DLD1 (cell line): ENCODE measurements around the gene NRXN3.

Source experiments
- in situ Hi-C: cut with HindIII; loops from 2 replicates; pipeline ENCODE4 v1.10.0; 2017; ENCODE audit warnings: low sequenced_read_pairs

Gene NRXN3

DNA sequence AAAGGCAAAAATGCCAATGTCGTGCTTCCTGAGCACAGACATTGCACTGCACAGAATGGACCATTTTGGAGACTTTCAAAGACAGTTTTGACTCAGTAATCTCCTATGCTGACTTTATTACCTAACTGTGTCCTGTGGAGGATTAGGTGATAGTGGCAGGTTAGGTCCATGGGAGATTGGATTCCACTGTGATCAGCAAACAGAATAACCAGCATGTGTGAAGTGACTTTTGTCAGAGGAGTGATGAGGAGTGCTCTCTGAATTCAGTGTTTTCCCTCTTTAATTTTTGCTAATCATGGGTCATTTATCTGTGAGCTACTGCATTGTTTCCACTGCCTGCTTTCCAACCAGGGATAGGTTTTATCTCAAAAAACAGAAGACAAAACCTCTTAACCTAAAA, 1378.7 kb downstream of the NRXN3 start:
- in situ Hi-C loops: no loop called here

DNA sequence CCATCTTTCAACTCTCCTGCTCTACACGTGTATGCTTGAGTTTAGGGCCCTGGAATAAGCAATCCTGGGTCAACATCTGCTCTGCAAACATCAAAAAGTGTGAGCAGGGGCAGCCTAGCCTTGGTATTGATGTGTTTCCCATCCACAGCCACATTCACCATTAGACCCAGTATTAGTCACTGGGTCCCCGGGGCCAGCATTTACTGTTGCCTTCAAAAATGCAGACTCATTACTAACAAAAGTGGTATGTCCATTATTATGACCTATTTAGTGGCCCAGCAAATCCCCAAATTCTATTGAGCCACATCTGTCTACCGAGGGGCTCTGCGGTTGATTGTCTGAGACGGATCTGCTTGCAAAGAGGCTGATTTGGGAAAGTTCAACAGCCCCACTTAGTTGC, 1379.3 kb downstream of the NRXN3 start:
- in situ Hi-C loops: no loop called here

DNA sequence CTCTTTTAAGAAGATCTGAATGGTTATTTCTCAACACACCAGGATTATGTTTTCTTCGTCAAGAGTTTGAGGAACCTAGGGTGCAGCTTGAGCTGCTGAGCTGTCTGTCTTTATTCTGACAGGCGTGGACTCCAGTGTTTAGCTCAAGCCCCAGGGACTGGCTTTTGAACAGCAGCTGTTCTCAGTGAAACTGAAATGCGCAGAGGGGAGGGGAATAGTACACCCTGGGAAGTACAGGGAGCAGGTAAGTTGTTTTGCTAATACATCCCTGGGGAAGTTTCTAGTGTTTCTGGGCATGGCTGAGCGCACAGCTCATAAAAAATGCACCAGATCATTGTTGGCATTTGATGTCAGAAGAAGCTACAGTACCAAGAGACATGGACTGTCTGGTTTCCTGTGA, 1381.3 kb downstream of the NRXN3 start:
- in situ Hi-C loops: no loop called here

DNA sequence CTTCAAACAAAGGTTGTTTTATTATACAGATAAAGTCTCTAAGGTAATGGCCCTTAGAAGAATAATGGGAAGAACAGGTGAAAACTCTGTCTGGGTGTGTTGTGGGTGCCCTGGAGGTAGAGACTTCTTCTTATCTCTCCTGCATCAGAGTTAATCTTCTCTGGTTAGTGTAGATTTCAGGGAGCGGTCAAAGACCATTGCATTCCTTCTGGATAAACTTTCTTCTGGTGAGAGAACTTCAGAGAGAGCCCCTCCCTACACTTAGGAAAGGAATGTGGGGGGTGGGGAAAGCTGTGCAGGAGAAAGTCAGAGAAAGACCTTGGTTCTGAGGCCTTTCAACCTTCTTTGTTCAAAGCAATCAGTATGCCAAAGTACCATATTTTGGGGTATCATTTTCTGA, 1382.6 kb downstream of the NRXN3 start:
- in situ Hi-C loops: no loop called here

DNA sequence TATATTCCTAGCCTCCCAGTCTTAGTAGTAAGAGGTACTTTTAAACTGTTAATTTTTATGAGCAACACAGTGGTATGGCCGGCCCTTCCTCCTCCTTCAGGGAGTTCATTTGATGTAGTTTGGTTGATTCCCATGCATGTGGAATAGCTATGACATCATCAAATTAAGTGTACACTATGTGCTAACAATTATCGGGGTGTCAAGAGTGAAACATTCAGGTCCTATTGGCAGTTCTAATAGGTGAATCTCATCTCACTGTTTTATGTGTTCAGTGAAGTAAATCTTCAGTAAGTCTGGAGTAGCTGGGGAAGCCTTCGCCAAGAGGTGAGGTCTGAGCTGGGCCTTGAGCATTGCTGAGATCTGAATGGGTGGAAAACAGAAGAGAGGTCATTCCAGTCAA, 1384.6 kb downstream of the NRXN3 start:
- in situ Hi-C loops: no loop called here

DNA sequence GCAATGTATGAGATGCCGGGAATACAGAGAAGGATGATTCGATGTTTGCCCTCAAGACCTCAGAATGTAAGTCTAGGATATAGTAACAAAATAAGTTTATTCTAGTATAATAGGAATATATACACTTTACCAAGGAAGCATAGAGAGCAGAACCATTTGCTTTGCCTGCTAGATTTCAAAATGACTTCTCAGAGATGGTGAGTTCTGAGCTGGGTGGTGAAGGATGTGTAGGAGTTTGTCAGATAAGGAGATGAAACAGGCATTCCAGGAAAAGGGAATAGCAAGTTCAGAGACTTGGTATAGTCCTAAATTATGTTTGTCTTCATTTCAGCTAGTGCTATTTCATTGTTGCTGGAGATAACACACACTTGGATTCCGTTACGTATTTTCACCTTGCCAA, 1385.3 kb downstream of the NRXN3 start:
- in situ Hi-C loops: no loop called here

DNA sequence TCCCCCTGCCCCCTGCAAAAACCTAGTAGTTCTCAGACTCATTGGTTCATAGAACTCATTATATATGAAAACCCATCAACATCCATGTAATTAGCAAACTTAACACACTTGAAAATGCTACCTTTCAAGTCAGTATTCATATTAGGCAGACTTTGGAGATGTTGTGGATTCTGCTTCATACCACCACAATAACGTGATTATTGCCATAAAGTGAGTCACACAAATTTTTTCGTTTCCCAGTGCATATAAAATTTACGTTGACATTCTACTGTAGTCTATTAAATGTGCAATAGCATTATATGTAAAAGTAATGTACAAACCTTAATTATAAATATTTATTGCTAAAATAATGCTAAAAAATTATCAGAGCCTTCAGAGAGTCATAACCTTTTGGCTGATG, 1387.1 kb downstream of the NRXN3 start:
- in situ Hi-C loops: no loop called here

DNA sequence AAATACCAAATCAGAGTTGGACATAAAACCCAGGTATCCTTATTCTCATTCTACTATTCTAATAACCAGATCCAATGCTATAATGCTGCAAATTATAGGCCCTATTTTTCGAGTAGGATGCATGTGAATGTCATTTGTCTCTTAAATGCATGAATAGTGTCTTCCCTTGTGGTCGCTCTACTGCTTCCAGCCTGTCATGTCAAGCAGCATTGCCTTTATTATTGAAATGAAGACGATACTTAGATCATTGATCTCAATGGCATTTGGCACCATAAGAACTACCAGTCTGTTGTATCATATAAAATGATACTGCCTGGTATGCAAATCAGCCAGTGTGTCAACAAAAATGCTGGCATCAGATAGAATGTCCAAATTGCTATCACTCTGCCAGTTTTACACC, 1392.0 kb downstream of the NRXN3 start:
- in situ Hi-C loops: no loop called here

DNA sequence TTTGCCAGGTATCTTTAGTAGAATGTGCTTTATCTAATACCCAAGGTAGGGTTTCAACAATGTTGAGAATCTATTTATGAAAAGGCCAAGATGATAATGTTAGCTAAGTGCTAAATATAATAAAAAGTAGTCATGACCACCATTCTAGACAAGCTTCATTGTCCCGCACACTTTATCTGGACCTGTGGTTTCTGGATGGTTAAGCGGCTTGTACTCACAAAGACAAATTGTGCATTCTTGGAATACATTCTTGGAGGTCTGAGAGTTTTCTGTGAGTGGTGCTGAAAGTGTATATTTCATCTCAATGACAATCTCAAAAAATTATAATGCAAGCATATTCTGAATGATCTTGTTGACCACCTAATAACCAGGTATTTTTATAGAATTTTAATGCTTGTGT, 1394.2 kb downstream of the NRXN3 start:
- in situ Hi-C loops: no loop called here

DNA sequence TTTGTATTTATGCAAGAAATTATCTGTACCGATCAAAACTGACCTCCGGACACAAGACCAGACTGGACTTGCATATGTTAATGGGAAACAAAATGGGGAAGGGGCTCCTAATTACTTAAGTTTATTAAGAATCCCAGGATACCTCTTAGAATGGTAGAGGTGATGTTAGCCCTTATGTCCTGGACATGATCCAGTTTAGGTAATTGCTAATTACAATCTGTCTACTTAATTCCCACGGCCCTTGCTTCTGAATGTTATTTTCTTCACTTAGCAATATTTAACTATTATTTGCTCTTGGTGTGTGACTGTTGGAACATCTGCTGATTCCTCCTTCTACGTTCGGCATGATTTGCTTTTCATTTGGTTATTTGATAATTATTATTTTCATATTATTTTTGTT, 1397.1 kb downstream of the NRXN3 start:
- in situ Hi-C loops: no loop called here

DNA sequence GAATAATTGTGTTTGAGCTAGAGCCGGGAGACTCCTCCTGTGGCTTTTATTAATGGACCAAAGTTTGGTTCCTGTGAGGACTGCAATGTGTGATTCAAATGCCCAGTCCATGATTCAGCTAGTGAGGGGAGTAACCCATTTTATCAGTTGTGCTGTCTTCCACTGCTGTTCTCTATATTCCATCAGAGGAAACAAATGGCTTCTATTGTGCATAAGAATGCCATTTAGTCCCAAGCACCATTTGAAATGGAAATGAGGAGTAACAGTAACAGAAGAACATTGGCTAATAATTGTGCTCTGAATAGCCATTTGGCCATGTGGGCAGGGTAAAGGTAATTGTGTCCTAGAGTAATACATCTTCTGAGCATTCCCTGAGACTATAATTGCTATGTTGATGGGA, 1398.4 kb downstream of the NRXN3 start:
- in situ Hi-C loops: no loop called here

DNA sequence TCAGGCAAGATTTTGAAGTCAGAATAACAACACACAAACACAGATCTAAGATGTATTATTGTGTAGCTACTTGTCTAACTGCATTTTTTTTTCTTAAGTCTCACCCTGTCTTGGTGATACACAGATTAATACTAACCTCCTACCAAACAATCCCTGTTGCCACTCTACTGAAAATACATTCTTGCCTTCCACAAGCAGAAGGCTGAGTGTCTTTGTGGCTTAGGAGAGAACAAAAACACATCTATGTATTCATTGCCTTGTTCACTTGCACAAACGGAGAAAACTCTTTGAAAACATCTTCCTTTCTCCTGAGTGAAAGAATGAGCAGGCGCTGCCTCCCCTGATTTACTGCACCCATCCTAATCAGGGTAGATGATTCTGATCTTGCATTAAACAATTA, 1398.9 kb downstream of the NRXN3 start:
- in situ Hi-C loops: no loop called here

DNA sequence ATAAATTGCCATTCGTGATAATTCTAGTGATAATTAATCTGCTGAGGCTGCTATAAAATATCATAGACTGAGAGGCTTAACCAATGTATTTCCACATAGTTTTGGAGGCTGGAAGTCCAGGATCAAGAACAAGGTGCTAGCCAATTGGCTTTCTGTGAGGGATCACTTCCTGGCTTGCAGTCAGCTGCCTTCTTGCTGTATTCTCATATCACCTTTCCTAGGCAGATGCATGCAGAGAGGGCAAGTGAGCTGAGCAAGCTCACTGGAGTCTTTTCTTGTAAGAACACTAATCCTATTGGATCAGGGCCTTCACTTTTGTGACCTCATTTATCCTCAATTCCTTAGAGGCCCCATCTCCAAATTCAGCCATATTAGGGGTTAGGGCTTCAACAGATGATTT, 1400.5 kb downstream of the NRXN3 start:
- in situ Hi-C loops: no loop called here

DNA sequence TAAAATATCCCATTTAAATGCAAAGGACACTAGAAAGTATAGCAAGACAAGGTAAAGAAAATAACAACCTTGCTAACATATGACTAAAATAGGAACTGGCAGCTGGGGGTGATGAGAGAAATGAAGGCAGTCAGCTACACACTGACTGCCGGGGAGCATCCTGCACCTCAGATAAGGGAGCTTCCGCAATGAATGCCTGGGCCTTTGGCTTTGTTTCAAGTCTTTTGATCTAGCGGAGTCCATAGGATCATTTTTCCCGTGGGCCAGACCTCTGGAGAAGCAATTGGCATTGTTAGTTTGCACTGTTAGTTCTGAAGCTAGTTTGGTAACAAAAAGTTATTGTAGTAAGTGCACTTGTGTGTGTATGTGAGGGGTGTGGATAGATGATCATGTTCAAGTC, 1401.2 kb downstream of the NRXN3 start:
- in situ Hi-C loops: no loop called here

DNA sequence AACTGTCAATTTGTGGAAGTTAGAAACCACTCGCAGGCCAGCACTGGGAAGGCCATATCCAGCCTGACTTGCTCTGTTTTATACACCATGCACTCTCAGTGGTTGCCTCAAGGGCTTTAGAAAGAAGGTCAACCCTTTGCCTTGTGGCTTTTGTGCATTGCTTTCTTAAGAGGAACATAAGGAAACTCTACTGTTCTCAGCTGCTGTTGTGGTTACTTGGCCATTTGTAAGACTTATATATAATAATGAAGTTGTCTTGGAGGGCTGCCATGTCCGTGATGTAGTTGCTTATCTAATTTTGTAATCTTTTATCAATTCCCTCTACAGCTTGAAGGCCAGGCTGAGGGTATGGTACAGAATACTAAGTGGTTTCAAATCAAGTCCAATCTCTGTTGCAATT, 1403.3 kb downstream of the NRXN3 start:
- in situ Hi-C loops: no loop called here

DNA sequence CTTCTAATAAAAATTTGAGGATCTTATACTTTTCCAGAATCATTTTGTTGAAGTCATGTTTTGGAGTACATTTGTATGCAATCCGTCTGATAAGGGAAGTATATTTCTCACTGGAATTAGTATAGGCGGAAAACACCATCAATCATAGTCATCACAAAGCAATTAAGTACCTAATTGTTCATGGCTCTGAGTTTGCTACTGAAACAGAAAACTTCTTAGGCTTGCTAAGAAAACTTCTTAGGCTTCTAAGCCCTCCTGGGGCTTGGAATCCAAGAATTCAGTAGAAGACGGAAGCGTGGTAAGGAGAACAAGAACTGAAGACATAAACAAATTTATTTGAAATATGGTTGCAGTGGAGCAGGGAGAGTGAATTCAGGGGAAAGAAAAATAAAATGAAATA, 1404.9 kb downstream of the NRXN3 start:
- in situ Hi-C loops: no loop called here

DNA sequence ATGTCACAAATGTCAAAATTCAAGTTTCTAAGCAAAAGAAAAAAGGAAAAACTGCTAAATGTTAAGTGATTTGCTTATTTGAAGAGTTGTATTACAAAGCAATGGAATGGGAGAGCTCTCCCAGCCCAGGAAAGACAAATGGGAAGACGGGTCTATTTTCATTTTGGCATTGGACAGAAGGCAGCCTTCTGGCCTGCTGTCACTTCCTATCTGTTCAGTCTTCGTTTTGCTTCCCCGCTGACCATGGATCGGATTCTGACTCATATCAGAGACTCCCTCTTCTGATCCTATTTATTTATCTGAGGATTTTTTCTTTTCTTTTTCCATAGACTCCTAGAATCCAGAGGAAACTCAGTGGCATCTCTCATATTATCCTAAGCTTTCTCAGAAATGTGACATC, 1406.3 kb downstream of the NRXN3 start:
- in situ Hi-C loops: no loop called here

DNA sequence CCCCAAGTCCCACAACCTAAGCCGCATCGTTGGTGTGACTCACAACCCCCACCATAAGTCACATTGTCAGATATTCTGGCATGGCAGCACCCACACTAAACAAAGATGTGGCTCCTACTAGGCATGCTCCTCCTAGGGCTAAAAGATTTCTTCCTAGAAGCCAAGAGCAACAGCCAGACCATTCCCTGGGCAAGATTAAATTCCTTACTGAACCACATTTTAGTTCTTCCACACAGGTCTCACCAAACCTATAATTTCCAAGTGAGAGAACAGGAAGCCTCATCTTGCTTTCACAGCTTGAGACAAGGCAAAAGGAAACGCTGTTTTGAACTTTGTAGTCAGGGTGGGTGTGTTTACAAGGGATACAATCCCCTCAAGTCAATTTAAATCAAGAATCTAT, 1408.3 kb downstream of the NRXN3 start:
- in situ Hi-C loops: no loop called here

DNA sequence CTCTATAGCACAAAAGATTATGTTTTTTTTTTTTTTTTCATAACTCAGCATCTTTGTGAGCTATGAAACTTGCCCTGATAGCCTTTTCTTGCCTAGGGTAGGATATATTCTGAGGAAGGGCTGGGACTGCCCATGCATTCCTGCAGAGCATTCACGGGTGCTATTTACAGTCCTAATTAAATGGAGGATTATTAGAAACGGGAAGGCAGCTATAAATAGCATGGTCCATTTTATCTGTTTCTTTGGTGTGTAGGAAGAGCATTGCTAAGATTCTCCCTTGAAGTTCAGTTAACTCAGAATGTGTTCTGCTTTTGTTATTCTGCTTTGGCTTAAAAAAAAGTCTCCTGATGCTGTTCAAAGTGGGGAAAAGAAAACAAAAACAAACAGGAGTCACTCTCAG, 1410.2 kb downstream of the NRXN3 start:
- in situ Hi-C loops: no loop called here

DNA sequence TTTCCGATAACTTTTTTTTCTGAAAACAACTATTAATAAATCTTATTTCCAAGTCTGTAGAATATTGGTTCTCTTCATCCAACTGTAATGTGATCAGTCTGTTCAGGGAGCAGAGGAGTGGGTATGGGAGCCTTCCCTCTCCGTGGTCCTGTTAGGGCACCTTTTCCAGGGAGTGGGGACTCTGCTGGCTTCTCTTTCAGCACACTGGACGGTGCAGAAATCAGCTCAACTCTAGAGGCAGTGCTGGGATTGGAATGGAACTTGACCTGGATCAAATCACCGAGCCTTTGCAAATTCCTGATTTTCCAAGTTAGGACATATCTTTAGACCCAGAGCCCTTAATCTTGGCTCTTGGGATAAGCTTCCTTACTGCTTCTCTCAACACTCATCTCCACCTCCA, 1410.7 kb downstream of the NRXN3 start:
- in situ Hi-C loops: no loop called here

DNA sequence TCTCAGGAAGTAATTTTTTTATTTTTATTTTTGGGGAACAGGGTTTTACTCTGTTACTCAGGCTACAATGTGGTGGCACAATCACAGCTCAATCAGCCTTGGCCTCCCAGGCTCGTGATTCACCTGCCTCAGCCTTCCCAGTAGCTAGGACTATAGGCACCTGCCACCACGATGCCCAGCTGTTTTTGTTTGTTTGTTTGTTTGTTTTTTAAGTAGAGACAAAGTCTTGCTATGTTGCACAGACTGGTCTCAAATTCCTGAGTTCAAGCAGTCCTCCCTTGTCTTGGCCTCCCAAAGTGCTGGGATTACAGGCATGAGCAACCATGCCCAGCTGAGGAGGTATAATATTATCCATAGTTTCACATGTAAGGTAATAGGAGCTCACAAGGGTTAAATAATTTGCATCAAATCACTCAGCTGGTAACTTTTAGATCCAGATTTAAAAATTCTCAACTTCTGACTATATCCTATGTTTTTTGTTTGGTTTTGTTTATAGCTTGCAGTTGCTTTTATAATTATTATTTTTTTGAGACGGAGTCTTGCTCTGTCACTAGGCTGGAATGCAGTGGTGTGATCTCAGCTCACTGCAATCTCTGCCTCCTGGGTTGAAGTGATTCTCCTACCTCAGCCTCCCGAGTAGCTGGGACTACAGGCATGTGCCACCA, 1411.9 kb downstream of the NRXN3 start:
- in situ Hi-C loops: no loop called here

DNA sequence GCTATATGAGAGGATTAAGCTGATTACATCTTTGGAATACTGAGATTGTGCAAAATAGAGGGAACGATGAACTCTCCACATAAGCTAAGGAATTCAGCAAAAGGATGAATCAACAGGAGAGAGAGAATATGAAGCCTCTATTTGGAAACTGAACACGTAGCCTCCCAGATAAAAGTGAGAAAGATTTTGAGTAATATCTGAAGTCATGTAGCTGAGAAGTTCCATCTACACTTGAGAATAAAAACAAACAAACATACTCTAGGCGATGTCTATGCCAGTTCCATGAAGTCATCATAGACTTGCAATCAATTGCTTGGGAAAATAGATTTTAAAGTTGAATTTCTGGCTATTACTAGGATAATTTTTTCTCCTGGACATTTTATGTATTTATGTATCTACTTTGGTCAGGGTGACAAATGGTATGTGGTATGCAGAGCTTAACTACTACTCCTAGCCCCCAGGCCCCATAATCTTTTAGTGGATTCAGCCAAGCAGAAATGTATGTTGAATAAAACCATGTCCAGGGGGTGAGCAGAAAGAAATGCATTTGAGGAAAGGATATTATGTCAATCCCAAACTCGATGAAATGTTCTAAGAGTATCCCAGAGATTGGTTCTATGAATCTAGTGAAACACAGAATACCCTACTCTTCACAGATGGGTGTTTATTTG, 1413.7 kb downstream of the NRXN3 start:
- in situ Hi-C loops: no loop called here

DNA sequence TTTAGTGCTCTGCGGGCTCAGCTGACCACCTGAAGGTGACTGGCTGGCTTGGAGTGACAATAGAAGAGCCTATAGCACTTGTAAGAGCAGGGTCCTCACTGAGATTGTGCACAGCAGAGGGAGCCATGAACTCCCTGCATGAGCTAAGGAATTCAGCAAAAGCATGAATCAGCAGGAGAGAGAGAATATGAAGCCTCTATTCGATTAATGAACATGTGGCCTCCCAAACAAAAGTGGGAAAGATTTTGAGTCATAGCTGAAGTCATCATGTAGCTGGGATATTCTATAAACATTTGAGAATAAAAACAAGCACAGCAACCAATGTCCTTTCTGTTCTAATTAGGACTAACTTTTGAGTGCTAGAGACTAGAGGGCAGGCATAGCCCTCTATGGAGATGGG, 1414.5 kb downstream of the NRXN3 start:
- in situ Hi-C loops: no loop called here
